ENCODE results near the gene TAS2R40.

Gene TAS2R40

GRCh38 chr7:143235561-143235960 lies 13.7 kb downstream of the TAS2R40 start:
- TF ChIP-seq SPI1 (IDR thresholded peaks at IDR 0.05; ENCODE audit: low read depth, low read length) (no peak), PAX5 (IDR thresholded peaks at IDR 0.05; ENCODE audit: insufficient read depth, low read length, severe bottlenecking) (no peak), POLR2AphosphoS5 (IDR thresholded peaks at IDR 0.05; ENCODE audit: low read depth, low read length) (no peak), TAF1 (IDR thresholded peaks at IDR 0.05; ENCODE audit: low read depth, low read length) (no peak), POU2F2 (IDR thresholded peaks at IDR 0.05; ENCODE audit: low read depth, low read length) (no peak), POLR2A (IDR thresholded peaks at IDR 0.05; ENCODE audit: low read depth, low read length) (no peak)
- DNase-seq (ENCODE audit: insufficient read length, low spot score) (no peak), FAIRE-seq (no peak)

GRCh38 chr7:143236408-143236990 lies 14.7 kb downstream of the TAS2R40 start:
- FAIRE-seq (no peak), DNase-seq (ENCODE audit: insufficient read length, low spot score) (no peak)
- TF ChIP-seq SPI1 (IDR thresholded peaks at IDR 0.05; ENCODE audit: low read depth, low read length) (no peak), TAF1 (IDR thresholded peaks at IDR 0.05; ENCODE audit: low read depth, low read length) (no peak), POLR2A (IDR thresholded peaks at IDR 0.05; ENCODE audit: low read depth, low read length) (no peak), POU2F2 (IDR thresholded peaks at IDR 0.05; ENCODE audit: low read depth, low read length) (no peak), PAX5 (IDR thresholded peaks at IDR 0.05; ENCODE audit: insufficient read depth, low read length, severe bottlenecking) (no peak), POLR2AphosphoS5 (IDR thresholded peaks at IDR 0.05; ENCODE audit: low read depth, low read length) (no peak)

- DNase-seq (ENCODE audit: insufficient read length, low spot score) (no peak), FAIRE-seq (no peak)
- TF ChIP-seq POU2F2 (IDR thresholded peaks at IDR 0.05; ENCODE audit: low read depth, low read length), result no peak
- TF ChIP-seq PAX5 (IDR thresholded peaks at IDR 0.05; ENCODE audit: insufficient read depth, low read length, severe bottlenecking), result no peak
- no peak for TF ChIP-seq SPI1 (IDR thresholded peaks at IDR 0.05; ENCODE audit: low read depth, low read length)
- TF ChIP-seq TAF1 (IDR thresholded peaks at IDR 0.05; ENCODE audit: low read depth, low read length), result no peak
- no peak for TF ChIP-seq POLR2A (IDR thresholded peaks at IDR 0.05; ENCODE audit: low read depth, low read length)
- no peak for TF ChIP-seq POLR2AphosphoS5 (IDR thresholded peaks at IDR 0.05; ENCODE audit: low read depth, low read length)
Observed at GRCh38 chr7:143237366-143237765, 15.5 kb downstream of the TAS2R40 start.

- no peak for DNase-seq (ENCODE audit: insufficient read length, low spot score)
- TF ChIP-seq POLR2A (IDR thresholded peaks at IDR 0.05; ENCODE audit: low read depth, low read length) (no peak), POU2F2 (IDR thresholded peaks at IDR 0.05; ENCODE audit: low read depth, low read length) (no peak), PAX5 (IDR thresholded peaks at IDR 0.05; ENCODE audit: insufficient read depth, low read length, severe bottlenecking) (no peak), TAF1 (IDR thresholded peaks at IDR 0.05; ENCODE audit: low read depth, low read length) (no peak), POLR2AphosphoS5 (IDR thresholded peaks at IDR 0.05; ENCODE audit: low read depth, low read length) (no peak), SPI1 (IDR thresholded peaks at IDR 0.05; ENCODE audit: low read depth, low read length) (no peak)
- no peak for FAIRE-seq
Observed at GRCh38 chr7:143238289-143238980, 16.6 kb downstream of the TAS2R40 start.

- DNase-seq (ENCODE audit: insufficient read length, low spot score) (no peak), FAIRE-seq (no peak)
- TF ChIP-seq POU2F2 (IDR thresholded peaks at IDR 0.05; ENCODE audit: low read depth, low read length) (no peak), POLR2AphosphoS5 (IDR thresholded peaks at IDR 0.05; ENCODE audit: low read depth, low read length) (no peak), TAF1 (IDR thresholded peaks at IDR 0.05; ENCODE audit: low read depth, low read length) (no peak), POLR2A (IDR thresholded peaks at IDR 0.05; ENCODE audit: low read depth, low read length) (no peak), SPI1 (IDR thresholded peaks at IDR 0.05; ENCODE audit: low read depth, low read length) (no peak), PAX5 (IDR thresholded peaks at IDR 0.05; ENCODE audit: insufficient read depth, low read length, severe bottlenecking) (no peak)
Observed at GRCh38 chr7:143239813-143240212, 18.0 kb downstream of the TAS2R40 start.

GRCh38 chr7:143240291-143241168 lies 18.7 kb downstream of the TAS2R40 start:
- TF ChIP-seq SPI1 (IDR thresholded peaks at IDR 0.05; ENCODE audit: low read depth, low read length), result no peak
- TF ChIP-seq PAX5 (IDR thresholded peaks at IDR 0.05; ENCODE audit: insufficient read depth, low read length, severe bottlenecking), result no peak
- TF ChIP-seq POU2F2 (IDR thresholded peaks at IDR 0.05; ENCODE audit: low read depth, low read length), result no peak
- no peak for TF ChIP-seq POLR2AphosphoS5 (IDR thresholded peaks at IDR 0.05; ENCODE audit: low read depth, low read length)
- no peak for TF ChIP-seq TAF1 (IDR thresholded peaks at IDR 0.05; ENCODE audit: low read depth, low read length)
- no peak for TF ChIP-seq POLR2A (IDR thresholded peaks at IDR 0.05; ENCODE audit: low read depth, low read length)
- peak; percentile 63 for FAIRE-seq
- DNase-seq (ENCODE audit: insufficient read length, low spot score), result no peak

GRCh38 chr7:143242306-143242705 lies 20.5 kb downstream of the TAS2R40 start:
- no peak for DNase-seq (ENCODE audit: insufficient read length, low spot score)
- TF ChIP-seq POLR2AphosphoS5 (IDR thresholded peaks at IDR 0.05; ENCODE audit: low read depth, low read length) (no peak), PAX5 (IDR thresholded peaks at IDR 0.05; ENCODE audit: insufficient read depth, low read length, severe bottlenecking) (no peak), SPI1 (IDR thresholded peaks at IDR 0.05; ENCODE audit: low read depth, low read length) (no peak), TAF1 (IDR thresholded peaks at IDR 0.05; ENCODE audit: low read depth, low read length) (no peak), POLR2A (IDR thresholded peaks at IDR 0.05; ENCODE audit: low read depth, low read length) (no peak), POU2F2 (IDR thresholded peaks at IDR 0.05; ENCODE audit: low read depth, low read length) (no peak)
- FAIRE-seq, result no peak

- DNase-seq (ENCODE audit: insufficient read length, low spot score), result no peak
- FAIRE-seq, result no peak
- TF ChIP-seq POLR2A (IDR thresholded peaks at IDR 0.05; ENCODE audit: low read depth, low read length), result no peak
- TF ChIP-seq POLR2AphosphoS5 (IDR thresholded peaks at IDR 0.05; ENCODE audit: low read depth, low read length), result no peak
- TF ChIP-seq SPI1 (IDR thresholded peaks at IDR 0.05; ENCODE audit: low read depth, low read length), result no peak
- TF ChIP-seq POU2F2 (IDR thresholded peaks at IDR 0.05; ENCODE audit: low read depth, low read length), result no peak
- TF ChIP-seq PAX5 (IDR thresholded peaks at IDR 0.05; ENCODE audit: insufficient read depth, low read length, severe bottlenecking), result no peak
- TF ChIP-seq TAF1 (IDR thresholded peaks at IDR 0.05; ENCODE audit: low read depth, low read length), result no peak
Observed at GRCh38 chr7:143243111-143243510, 21.3 kb downstream of the TAS2R40 start.

GRCh38 chr7:143243614-143244013 lies 21.8 kb downstream of the TAS2R40 start:
- FAIRE-seq, result no peak
- no peak for TF ChIP-seq POU2F2 (IDR thresholded peaks at IDR 0.05; ENCODE audit: low read depth, low read length)
- no peak for TF ChIP-seq POLR2A (IDR thresholded peaks at IDR 0.05; ENCODE audit: low read depth, low read length)
- TF ChIP-seq PAX5 (IDR thresholded peaks at IDR 0.05; ENCODE audit: insufficient read depth, low read length, severe bottlenecking), result no peak
- no peak for TF ChIP-seq POLR2AphosphoS5 (IDR thresholded peaks at IDR 0.05; ENCODE audit: low read depth, low read length)
- TF ChIP-seq TAF1 (IDR thresholded peaks at IDR 0.05; ENCODE audit: low read depth, low read length), result no peak
- TF ChIP-seq SPI1 (IDR thresholded peaks at IDR 0.05; ENCODE audit: low read depth, low read length), result no peak
- no peak for DNase-seq (ENCODE audit: insufficient read length, low spot score)
